ACC112 (cell line): ENCODE results near the gene LRRN4.

ENCODE experiments used
- H2AFZ ChIP-seq: fragments of 200-600 bp; sonication (generic); one replicate; pipeline ENCODE4 v1.6.0; 2017; ENCODE audit warnings: antibody characterized with exemption, low read length; ENCODE audit not compliant: unreplicated experiment
- H3K27ac ChIP-seq: fragments of 200-600 bp; sonication (generic); 2 replicates; pipeline ENCODE4 v1.5.1; 2014; ENCODE audit warnings: low read depth, mild to moderate bottlenecking, antibody characterized with exemption, low read length, moderate library complexity
- H3K27me3 ChIP-seq: fragments of 200-600 bp; sonication (generic); 2 replicates; pipeline ENCODE4 v1.6.1; 2014; ENCODE audit warnings: mild to moderate bottlenecking, antibody characterized with exemption, low read length, moderate library complexity, mixed read lengths; ENCODE audit not compliant: insufficient read depth
- H3K36me3 ChIP-seq: fragments of 200-600 bp; sonication (generic); 2 replicates; pipeline ENCODE4 v1.6.1; 2016; ENCODE audit warnings: mild to moderate bottlenecking, antibody characterized with exemption, low read length, moderate library complexity, mixed read lengths; ENCODE audit not compliant: insufficient read depth
- H3K4me1 ChIP-seq: fragments of 200-600 bp; sonication (generic); one replicate; pipeline ENCODE4 v1.6.1; 2016; ENCODE audit warnings: low read length, mixed read lengths; ENCODE audit not compliant: insufficient read depth, unreplicated experiment, control insufficient read depth
- H3K4me3 ChIP-seq: fragments of 200-600 bp; sonication (generic); 2 replicates; pipeline ENCODE4 v1.5.1; 2014; ENCODE audit warnings: mild to moderate bottlenecking, low read depth, low read length
- H3K79me2 ChIP-seq: fragments of 200-600 bp; sonication (generic); one replicate; pipeline ENCODE4 v1.6.0; 2016; ENCODE audit warnings: low read length; ENCODE audit not compliant: control insufficient read depth, unreplicated experiment, insufficient read depth

The LRRN4 gene

DNA sequence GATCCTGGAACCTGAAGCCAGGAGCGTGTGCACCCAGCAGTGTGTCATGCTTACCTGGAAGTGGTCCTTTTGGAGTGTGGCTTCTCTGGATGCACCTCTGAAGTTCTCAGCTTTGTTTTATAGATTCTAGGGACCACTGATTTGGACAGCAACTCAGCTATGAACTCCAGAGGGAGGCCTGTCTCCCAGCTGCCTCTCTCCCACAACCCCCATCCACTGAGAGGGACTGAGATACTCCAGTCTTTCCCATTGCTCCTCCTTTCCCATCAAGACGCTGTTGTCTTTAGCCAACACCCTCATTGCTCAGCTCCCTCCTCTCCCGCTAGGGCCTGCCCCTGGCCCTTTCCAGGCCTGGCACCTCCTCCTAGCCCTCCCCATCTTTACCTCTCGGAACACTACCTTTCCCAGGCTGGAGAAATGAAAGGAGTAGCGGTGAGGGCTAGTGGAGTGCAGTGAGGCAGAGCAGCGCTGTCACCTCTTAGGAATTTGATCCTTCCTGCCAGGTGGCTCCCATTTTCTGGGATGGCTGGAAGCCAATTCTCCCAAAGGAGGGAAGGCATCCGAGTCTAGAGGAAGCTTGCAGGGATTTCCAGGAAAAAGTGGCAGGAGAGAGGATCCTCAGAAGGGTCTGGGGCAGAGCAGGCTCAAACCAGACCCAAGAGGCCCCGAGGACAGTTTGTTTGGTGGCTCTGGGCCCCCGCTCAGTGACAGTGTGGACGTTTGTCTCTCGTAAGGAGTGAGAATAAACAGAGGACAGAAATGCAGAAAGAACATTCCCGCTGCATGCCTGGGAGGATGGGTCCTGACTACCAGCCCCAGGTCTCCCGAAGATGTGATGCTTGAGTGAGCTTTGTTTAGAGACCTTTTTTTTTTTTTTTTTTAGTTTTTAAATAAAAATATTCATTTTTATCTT lies at the start of gene LRRN4:
TSS of gene LRRN4 (minus strand) at position 285 of the 913 bp plus-strand sequence. CDS start 1,261 bp downstream, outside the sequence.
- H3K4me3 ChIP-seq = no peak within 1 kb of the TSS
- H3K36me3 ChIP-seq = no peaks in the 10 kb centered on the region
- no peak within 1 kb of the TSS for H2AFZ ChIP-seq
- H3K4me1 ChIP-seq = peaks cover 13% of the 10 kb centered on the region
- no peaks in the 10 kb centered on the region for H3K79me2 ChIP-seq
- H3K27ac ChIP-seq = no peak within 1 kb of the TSS
- H3K27me3 ChIP-seq = peaks cover 62% of the 10 kb centered on the region

DNA sequence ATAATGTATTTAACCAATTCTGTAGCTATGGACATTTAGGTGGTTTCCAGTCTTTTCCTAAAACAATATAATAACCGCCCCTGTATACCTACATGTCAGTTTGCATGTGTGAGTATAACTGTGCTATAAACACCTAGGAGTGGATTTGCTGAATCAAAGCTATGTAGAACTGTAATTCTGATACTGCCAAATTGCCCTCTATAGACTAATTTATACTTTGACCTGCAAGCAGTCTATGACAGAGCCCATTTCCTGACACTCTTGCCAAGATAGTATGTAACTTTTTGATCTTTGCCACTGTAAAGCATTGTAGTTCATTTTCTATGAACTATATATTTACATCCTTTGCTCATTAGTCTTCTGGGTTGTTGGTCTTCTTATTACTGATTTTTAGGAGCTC lies 49.4 kb upstream of the LRRN4 start:
- Histone ChIP-seq H3K36me3 (no peaks in the 10 kb centered on the region), H3K4me3 (no peak overlapping the region), H3K27ac (no peak overlapping the region), H2AFZ (no peak overlapping the region), H3K27me3 (no peaks in the 10 kb centered on the region), H3K4me1 (peaks cover 15% of the 10 kb centered on the region), H3K79me2 (no peaks in the 10 kb centered on the region)

DNA sequence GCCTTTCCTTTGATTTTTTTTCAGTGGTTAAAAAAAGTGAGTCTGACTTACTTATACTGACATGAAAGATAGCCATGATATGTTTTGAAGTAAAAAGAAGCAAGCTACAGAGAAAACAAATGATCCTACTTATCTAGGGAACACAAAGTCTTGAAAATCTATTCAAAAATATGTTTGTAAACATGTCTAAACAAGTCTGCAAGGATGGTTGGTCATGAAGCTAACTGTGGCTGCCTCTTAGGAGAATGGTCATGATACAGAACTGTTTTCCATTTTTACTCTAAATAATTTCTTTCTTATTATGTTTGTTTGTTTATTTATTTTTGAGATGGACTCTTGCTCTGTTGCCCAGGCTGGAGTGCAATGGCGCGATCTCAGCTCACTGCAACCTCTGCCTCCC lies 47.5 kb upstream of the LRRN4 start:
- Histone ChIP-seq H3K4me3 (no peak overlapping the region), H3K27ac (no peak overlapping the region), H3K27me3 (no peaks in the 10 kb centered on the region), H3K79me2 (no peaks in the 10 kb centered on the region), H3K36me3 (no peaks in the 10 kb centered on the region), H2AFZ (no peak overlapping the region), H3K4me1 (peaks cover 15% of the 10 kb centered on the region)

DNA sequence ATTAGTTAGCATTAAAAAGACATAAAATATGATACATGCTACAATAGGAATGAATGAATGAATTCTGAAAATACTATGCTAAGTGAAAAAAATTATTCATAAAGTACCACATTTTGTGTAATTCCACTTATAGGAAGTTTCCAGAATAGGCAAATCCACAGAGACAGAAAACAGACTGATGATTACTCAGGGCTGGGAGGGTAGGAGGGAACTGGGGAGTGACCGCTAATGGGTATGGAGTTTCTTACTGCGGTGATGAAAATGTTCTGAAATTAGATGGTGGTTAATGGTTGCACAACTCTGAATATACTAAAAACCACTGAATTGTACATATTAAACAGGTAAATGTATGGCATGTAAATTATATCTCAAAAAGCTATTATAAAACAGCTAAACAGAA lies 46.4 kb upstream of the LRRN4 start:
- Histone ChIP-seq H3K27ac (no peak overlapping the region), H3K79me2 (no peaks in the 10 kb centered on the region), H2AFZ (no peak overlapping the region), H3K36me3 (no peaks in the 10 kb centered on the region), H3K4me1 (peaks cover 13% of the 10 kb centered on the region), H3K4me3 (no peak overlapping the region), H3K27me3 (no peaks in the 10 kb centered on the region)

DNA sequence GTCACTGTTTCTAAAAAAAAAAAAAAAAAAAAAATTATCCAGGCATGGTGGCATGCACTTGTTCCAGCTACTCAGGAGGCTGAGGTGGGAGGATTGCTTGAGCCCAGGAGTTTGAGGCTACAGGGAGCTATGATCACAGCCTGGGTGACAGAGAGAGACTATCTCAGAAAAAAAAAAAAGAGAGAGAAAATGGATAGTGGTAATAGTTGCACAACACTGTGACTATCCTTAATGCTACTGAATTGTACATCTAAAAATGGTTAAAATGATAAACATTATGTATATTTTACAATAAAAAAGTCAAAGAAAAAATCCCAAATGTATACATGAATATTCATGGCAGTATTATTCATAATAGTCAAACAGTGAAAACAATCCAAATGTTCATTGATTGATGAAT lies 46.0 kb upstream of the LRRN4 start:
- Histone ChIP-seq H3K4me3 (no peak overlapping the region), H3K79me2 (no peaks in the 10 kb centered on the region), H2AFZ (no peak overlapping the region), H3K27ac (no peak overlapping the region), H3K36me3 (no peaks in the 10 kb centered on the region), H3K4me1 (peaks cover 9% of the 10 kb centered on the region), H3K27me3 (no peaks in the 10 kb centered on the region)

DNA sequence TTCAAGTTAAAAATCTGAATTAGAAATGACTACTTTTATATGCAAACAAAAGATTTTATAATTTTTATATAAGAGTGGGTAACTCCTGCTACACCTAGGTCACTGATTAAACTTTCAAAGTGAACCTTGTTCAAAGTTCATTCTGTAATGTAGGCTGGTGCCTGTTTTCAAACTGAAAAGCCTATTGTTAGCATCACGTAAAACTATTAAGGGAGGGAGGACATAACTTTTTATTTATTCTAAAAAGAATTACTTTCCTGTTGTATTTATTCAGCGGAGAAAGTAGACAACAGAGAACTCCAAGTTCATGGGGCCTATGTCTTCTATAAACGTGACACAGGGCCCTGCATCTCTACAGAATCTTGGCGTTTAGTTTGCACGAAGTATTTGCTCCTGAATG lies 41.5 kb upstream of the LRRN4 start:
- Histone ChIP-seq H3K27me3 (no peaks in the 10 kb centered on the region), H3K36me3 (no peaks in the 10 kb centered on the region), H3K27ac (no peak overlapping the region)

DNA sequence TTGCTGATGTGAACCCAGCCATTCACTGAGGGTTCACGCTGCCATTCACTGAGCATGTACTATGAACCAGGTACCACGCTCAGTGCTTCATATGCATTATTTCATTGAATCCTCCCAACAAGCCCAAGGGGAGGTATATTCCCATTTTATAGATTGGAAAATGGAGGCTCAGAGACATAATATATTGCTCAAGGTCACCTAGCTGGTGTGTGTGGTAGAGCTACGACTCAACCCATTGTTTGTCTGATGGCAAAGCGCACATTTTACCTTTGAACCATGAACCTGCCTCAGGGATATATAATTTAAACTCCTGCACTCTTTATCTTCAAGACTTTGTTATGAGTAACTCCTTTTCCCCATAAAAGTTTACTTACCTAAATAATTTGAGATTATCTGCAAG lies 40.7 kb upstream of the LRRN4 start:
- Histone ChIP-seq H2AFZ (no peak overlapping the region), H3K4me3 (no peak overlapping the region), H3K36me3 (no peaks in the 10 kb centered on the region), H3K27ac (no peak overlapping the region), H3K79me2 (no peaks in the 10 kb centered on the region), H3K27me3 (no peaks in the 10 kb centered on the region), H3K4me1 (no peaks in the 10 kb centered on the region)

More for the DNA sequence above, 41.5 kb upstream of the LRRN4 start:
- Histone ChIP-seq H3K4me3 (no peak overlapping the region), H3K4me1 (no peaks in the 10 kb centered on the region), H2AFZ (no peak overlapping the region), H3K79me2 (no peaks in the 10 kb centered on the region)

DNA sequence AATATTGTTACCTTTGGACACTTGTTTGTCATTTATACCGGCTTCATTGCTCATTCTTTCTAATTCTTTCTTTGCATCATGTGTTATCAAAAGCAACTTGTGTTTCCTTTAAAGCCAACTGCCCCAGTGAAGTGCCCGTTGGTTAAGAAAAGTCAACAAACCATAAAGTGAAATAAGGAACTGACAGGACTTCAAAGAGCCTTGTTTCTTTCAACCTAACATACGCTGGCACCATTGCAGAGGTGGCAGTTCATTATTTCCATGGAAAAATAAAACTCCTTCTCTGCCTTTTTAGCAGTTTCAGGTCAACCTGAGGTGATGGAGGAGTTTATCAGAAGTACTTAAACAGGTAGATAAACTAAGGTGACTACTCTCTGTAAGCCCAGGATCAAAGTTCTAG lies 40.2 kb upstream of the LRRN4 start:
- Histone ChIP-seq H3K4me3 (no peak overlapping the region), H3K36me3 (no peaks in the 10 kb centered on the region), H3K27ac (no peak overlapping the region), H3K79me2 (no peaks in the 10 kb centered on the region), H2AFZ (no peak overlapping the region), H3K27me3 (no peaks in the 10 kb centered on the region), H3K4me1 (no peaks in the 10 kb centered on the region)

DNA sequence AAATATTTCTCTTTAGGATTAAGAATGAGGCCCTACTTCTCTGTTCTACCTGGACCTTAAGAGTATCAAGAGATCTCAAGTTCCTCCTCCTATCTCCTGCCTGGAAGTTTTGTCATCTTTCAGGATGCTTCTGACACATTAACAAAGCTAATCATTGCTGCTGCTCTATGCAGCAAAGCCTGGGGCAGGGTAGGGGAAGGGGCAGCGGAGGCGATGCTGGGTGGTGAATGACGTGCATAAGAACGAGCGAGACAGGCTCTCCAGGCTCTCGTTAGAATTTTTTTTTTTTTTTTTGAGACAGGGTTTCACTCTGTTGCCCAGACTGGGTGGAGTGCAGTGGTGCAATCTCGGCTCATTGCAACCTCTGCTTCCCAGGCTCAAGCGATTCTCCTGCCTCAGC lies 37.8 kb upstream of the LRRN4 start:
- H3K36me3 ChIP-seq = peaks cover 4% of the 10 kb centered on the region; the same call in 1 of the 2 replicates
- H3K27me3 ChIP-seq = no peaks in the 10 kb centered on the region
- H2AFZ ChIP-seq = no peak overlapping the region

DNA sequence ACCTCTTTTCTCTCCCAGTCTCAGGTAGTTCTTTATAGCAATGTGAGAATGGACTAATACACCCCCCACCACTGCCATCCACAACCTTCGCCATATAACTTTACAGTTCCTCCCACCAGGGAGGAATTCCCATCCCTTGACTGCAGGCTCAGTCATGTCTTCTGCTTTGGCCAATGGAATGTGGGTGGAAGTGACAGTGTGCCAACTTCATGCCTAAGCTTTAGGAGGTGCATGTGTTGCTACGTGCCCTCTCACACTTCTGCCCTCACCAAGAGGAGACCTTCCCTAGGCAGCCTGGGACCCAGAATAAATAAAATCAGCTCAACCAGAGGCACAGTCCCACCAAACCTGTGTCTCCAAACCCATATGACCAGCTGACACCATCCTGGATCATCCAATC lies 33.0 kb upstream of the LRRN4 start:
- Histone ChIP-seq H3K4me1 (no peaks in the 10 kb centered on the region), H2AFZ (no peak overlapping the region), H3K36me3 (peaks cover 4% of the 10 kb centered on the region; the same call in 1 of the 2 replicates), H3K27ac (no peak overlapping the region), H3K79me2 (no peaks in the 10 kb centered on the region), H3K27me3 (no peaks in the 10 kb centered on the region), H3K4me3 (no peak overlapping the region)

More for the DNA sequence above, 37.8 kb upstream of the LRRN4 start:
- H3K4me3 ChIP-seq = no peak overlapping the region
- H3K79me2 ChIP-seq = no peaks in the 10 kb centered on the region
- H3K27ac ChIP-seq = no peak overlapping the region
- H3K4me1 ChIP-seq = no peaks in the 10 kb centered on the region

DNA sequence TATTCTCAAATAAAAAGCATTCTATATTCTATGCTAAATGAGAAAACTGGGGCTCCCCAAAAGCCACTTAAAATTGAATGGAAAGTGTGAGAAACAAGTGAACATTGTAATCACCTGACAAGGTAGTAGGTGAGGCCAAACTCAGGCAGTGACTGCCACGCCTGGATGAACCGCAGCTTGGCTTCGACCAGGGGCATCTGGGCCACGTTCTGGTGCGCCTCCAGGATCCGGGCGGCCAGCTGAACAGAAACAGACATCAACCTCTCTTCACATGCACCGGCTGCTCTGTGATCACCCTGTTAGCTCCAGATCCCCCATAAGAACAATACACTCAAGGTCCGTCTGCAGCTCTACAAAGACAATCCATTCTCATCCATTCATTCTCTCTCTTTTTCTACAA lies 30.1 kb upstream of the LRRN4 start:
- Histone ChIP-seq H3K36me3 (peaks cover 4% of the 10 kb centered on the region; the same call in 1 of the 2 replicates), H2AFZ (no peak overlapping the region), H3K27ac (no peak overlapping the region), H3K27me3 (no peaks in the 10 kb centered on the region), H3K4me1 (peaks cover 11% of the 10 kb centered on the region), H3K79me2 (no peaks in the 10 kb centered on the region), H3K4me3 (no peak overlapping the region)
